Heart right ventricle (tissue), 16 donors: ENCODE results near the gene BMP15. TPM values are rescaled to one million over a fixed set of nuclear protein-coding genes. Genes with fewer than 3 reads are reported as not detected.

Experiments used
- ATAC-seq, 8 donors: fragments of 200-7000 bp; cut with Tn5 transposase; one replicate each; pipeline ENCODE4 v1.9.1; 2020; ENCODE audit warnings: mild to moderate bottlenecking in 8 of 8, moderate library complexity in 8 of 8, moderate number of reproducible peaks in 1 of 8
- DNase-seq, 2 donors: peaks; one replicate each; pipeline ENCODE4 v3.0.0-alpha.2; 2020
- H3K27ac ChIP-seq, 10 donors: fragments of 200-600 bp; sonication (generic) in 2 of 10; one replicate each; pipeline versions ENCODE4 v1.5.0 to v1.8.0; 2020 to 2022; ENCODE audit warnings: mild to moderate bottlenecking in 3 of 10
- H3K27me3 ChIP-seq, 7 donors: fragments of 200-600 bp; one replicate each; pipeline ENCODE4 v1.8.0; 2021 to 2022; ENCODE audit warnings: mild to moderate bottlenecking in 2 of 7
- H3K36me3 ChIP-seq, 9 donors: fragments of 200-600 bp; sonication (generic) in 1 of 9; one replicate each; pipeline versions ENCODE4 v1.5.0 to v1.8.0; 2020 to 2022; ENCODE audit warnings: mild to moderate bottlenecking in 2 of 9
- H3K4me1 ChIP-seq, 9 donors: fragments of 200-600 bp; sonication (generic) in 1 of 9; one replicate each; pipeline versions ENCODE4 v1.5.0 to v1.8.0; 2020 to 2022; ENCODE audit warnings: mild to moderate bottlenecking in 4 of 9
- H3K4me3 ChIP-seq, 10 donors: fragments of 200-600 bp; sonication (generic) in 2 of 10; one replicate each; pipeline versions ENCODE4 v1.5.0 to v1.8.0; 2020 to 2022; ENCODE audit warnings: mild to moderate bottlenecking in 7 of 10, moderate library complexity in 2 of 10
- H3K9me3 ChIP-seq, 11 donors: fragments of 200-600 bp in 10 of 11; sonication (generic) in 2 of 11; one replicate each; pipeline versions ENCODE4 v1.5.0 to v1.8.0; 2013 to 2022; ENCODE audit warnings: mild to moderate bottlenecking in 2 of 11, control low read depth in 1 of 11, moderate library complexity in 1 of 11
- CTCF ChIP-seq, 9 donors: fragments of 200-600 bp; sonication (generic) in 2 of 9; IDR thresholded peaks; one replicate each; pipeline versions ENCODE4 v1.5.0 to v1.8.0; 2021 to 2022; ENCODE audit warnings: antibody characterized with exemption in 9 of 9, mild to moderate bottlenecking in 5 of 9, moderate library complexity in 1 of 9
- WGBS, 2 donors: extraction: QIAGEN DNeasy Blood & Tissue Kit; methylation state at CpG; one replicate each; pipeline ENCODE4 v1.1.7; 2013; ENCODE audit warnings: inconsistent platforms in 1 of 2; 5-methylcytosine and 5-hydroxymethylcytosine counted together
- intact Hi-C, 10 donors: fragments of 100-400 bp; cut with DNase I; formaldehyde crosslinking; loops; one replicate each; pipeline versions ENCODE4 v1.11.1 to v1.14.2; 2022
- polyA plus RNA-seq, 2 donors: library from polyadenylated mRNA; stranded (reverse); fragments of 200-250 nt; gene quantifications; one replicate each; pipeline ENCODE4 v1.2.3, GENCODE V29; 2013
- total RNA-seq, 10 donors: library from RNA; stranded (reverse); fragmentation: NEBNext Ultra II Directional in 3 of 10; extraction: Animal tissue kit (Norgen Biotek cat#: 25700) in 3 of 10; gene quantifications; one replicate each; pipeline versions ENCODE4 v1.2.1 to v1.2.4, GENCODE V29; 2021 to 2023
- donor health status: Arrhythmogenic right ventricular cardiomyopathy.
- donor health status: ischemic (EF 13 %, LVEDD 7.1; RV severe dilation, severe dysfunction).
- donor health status: healthy with polysubstance abuse.
- donor health status: DM: no; HTN: yes; CAD: no.
- donor health status: DM: no; HTN: no; CAD: no.
- donor health status: ischemic (EF 25% LVEDD 6.9; RV normal size, moderate dysfunction).
- donor health status: ischemic (EF 25% LVEDD 5.7; RV mildly dilated, moderate dysfunction).
- donor health status: healthy.
- donor health status: DM: yes; HTN: yes; CAD: no.
- donor health status: Ischemic cardiomyopathy.
- donor health status: ischemic (EF 35%, LVEDD 5.7; RV mildly dilated, moderate dysfunction).
- donor health status: nonischemic (EF 11% LVEDD 7.7; RV severe dilation, severe dysfunction).
- donor health status: DM: yes; HTN: yes; CAD: no.
- donor health status: PGD.
- donor health status: ischemic (EF 29% LVEDD 5.4; RV normal size, mild dysfunction).
- donor health status: nonischemic (EF 23%, LVEDD 6.1; RV moderate dilation, normal function).

Gene BMP15
- total and polyA plus RNA-seq, 12 donors: not detected

- WGBS, 2 donors: 77 to 87% methylated on average over 3 of the region's 3 CpGs
- peak in 6 of 9 donors; percentile 11 to 36 (median 20) for TF ChIP-seq CTCF (IDR thresholded peaks at IDR 0.05)
- peaks cover 0 to 72% (median 0%) of the 10 kb centered on the region in 7 donors for H3K27me3 ChIP-seq
- no peaks in the 10 kb centered on the region for H3K9me3 ChIP-seq
- no peaks in the 10 kb centered on the region for H3K36me3 ChIP-seq
- intact Hi-C loops: no loop called here
- no peak overlapping the region for H3K27ac ChIP-seq
- no peak overlapping the region for H3K4me3 ChIP-seq
- DNase-seq (no peak), ATAC-seq (no peak)
- H3K4me1 ChIP-seq: no peaks in the 10 kb centered on the region
Measured at GRCh38 chrX:50941638-50942037, 31.1 kb downstream of the BMP15 start.

- H3K27me3 ChIP-seq: peaks cover 0 to 74% (median 0%) of the 10 kb centered on the region in 7 donors
- intact Hi-C loops: no loop called here
- ATAC-seq (no peak), DNase-seq (no peak)
- no peak overlapping the region for H3K27ac ChIP-seq
- H3K4me1 ChIP-seq: no peaks in the 10 kb centered on the region
- no peaks in the 10 kb centered on the region for H3K9me3 ChIP-seq
- TF ChIP-seq CTCF (IDR thresholded peaks at IDR 0.05): no peak
- no peak overlapping the region for H3K4me3 ChIP-seq
- 77 to 79% methylated on average over 2 of the region's 2 CpGs for WGBS, 2 donors
- no peaks in the 10 kb centered on the region for H3K36me3 ChIP-seq
Measured at GRCh38 chrX:50942471-50942870, 31.9 kb downstream of the BMP15 start.

- Histone ChIP-seq H3K36me3 (no peaks in the 10 kb centered on the region), H3K4me1 (no peaks in the 10 kb centered on the region), H3K4me3 (no peak overlapping the region), H3K27me3 (peaks cover 0 to 59% (median 0%) of the 10 kb centered on the region in 7 donors), H3K27ac (no peak overlapping the region), H3K9me3 (peaks cover 0 to 14% (median 0%) of the 10 kb centered on the region in 11 donors)
- ATAC-seq: no peak
- WGBS, 2 donors: 88 to 93% methylated on average over 1 of the region's 1 CpG
- intact Hi-C loops: no loop called here
- TF ChIP-seq CTCF (IDR thresholded peaks at IDR 0.05): no peak
- no peak for DNase-seq
Measured at GRCh38 chrX:50952406-50952805, 41.9 kb downstream of the BMP15 start.

GRCh38 chrX:50953832-50954231 is 43.3 kb downstream of the BMP15 start:
- H3K27me3 ChIP-seq: peaks cover 0 to 45% (median 0%) of the 10 kb centered on the region in 7 donors
- no peak overlapping the region for H3K4me3 ChIP-seq
- peaks cover 0 to 14% (median 0%) of the 10 kb centered on the region in 11 donors for H3K9me3 ChIP-seq
- TF ChIP-seq CTCF (IDR thresholded peaks at IDR 0.05): no peak
- H3K36me3 ChIP-seq: no peaks in the 10 kb centered on the region
- 89 to 92% methylated on average over 1 of the region's 1 CpG for WGBS, 2 donors
- intact Hi-C loops: no loop called here
- DNase-seq: no peak
- no peaks in the 10 kb centered on the region for H3K4me1 ChIP-seq
- no peak for ATAC-seq
- no peak overlapping the region for H3K27ac ChIP-seq
